Neural cell (in vitro differentiated cells): ENCODE data around the gene OPRL1. TPM values are rescaled to one million over a fixed set of nuclear protein-coding genes. Genes with fewer than 3 reads are reported as not detected.

Experiments
- H2AFZ ChIP-seq: fragments of 200-600, 300-800 bp; sonication (generic), shearing (Covaris generic); 2 replicates; pipeline ENCODE4 v1.6.0; 2014; ENCODE audit warnings: low read depth, mild to moderate bottlenecking, antibody characterized with exemption, low read length, moderate library complexity
- H3F3A ChIP-seq: fragments of 200-600 bp; shearing (Covaris generic); 2 replicates; pipeline ENCODE4 v1.6.1; 2016; ENCODE audit warnings: mild to moderate bottlenecking, moderate library complexity, mixed read lengths, antibody characterized with exemption, low read length; ENCODE audit not compliant: insufficient read depth, poor library complexity, severe bottlenecking
- H3K27ac ChIP-seq: fragments of 200-600, 300-800 bp; sonication (generic), shearing (Covaris generic); 2 replicates; pipeline ENCODE4 v1.5.1; 2014; ENCODE audit warnings: mild to moderate bottlenecking, low read length, moderate library complexity
- H3K27me3 ChIP-seq: fragments of 300-800, 200-600 bp; sonication (generic), shearing (Covaris generic); 2 replicates; pipeline ENCODE4 v1.6.0; 2014; ENCODE audit warnings: mild to moderate bottlenecking, low read depth, low read length, moderate library complexity; ENCODE audit not compliant: insufficient read depth
- H3K36me3 ChIP-seq: fragments of 300-800, 200-600 bp; sonication (generic), shearing (Covaris generic); 2 replicates; pipeline ENCODE4 v1.5.1; 2014; ENCODE audit warnings: mild to moderate bottlenecking, antibody characterized with exemption, low read length, moderate library complexity; ENCODE audit not compliant: insufficient read depth
- H3K4me2 ChIP-seq: fragments of 300-800, 200-600 bp; sonication (generic), shearing (Covaris generic); 2 replicates; pipeline ENCODE4 v1.6.0; 2014; ENCODE audit warnings: mild to moderate bottlenecking, low read length
- H3K4me3 ChIP-seq: fragments of 300-800, 200-600 bp; sonication (generic), shearing (Covaris generic); 2 replicates; pipeline ENCODE4 v1.5.1; 2014; ENCODE audit warnings: mild to moderate bottlenecking, low read length, moderate library complexity
- H3K79me2 ChIP-seq: fragments of 200-600 bp; shearing (Covaris generic); replicated peaks from 2 replicates; pipeline ENCODE4 v1.6.0; 2014; ENCODE audit warnings: mild to moderate bottlenecking, low read length, moderate library complexity; ENCODE audit not compliant: insufficient read depth
- H3K9ac ChIP-seq: fragments of 300-800, 200-600 bp; sonication (generic), shearing (Covaris generic); 2 replicates; pipeline ENCODE4 v1.6.1; 2016; ENCODE audit warnings: mild to moderate bottlenecking, low read length, mixed read lengths
- H3K9me2 ChIP-seq: fragments of 200-600 bp; shearing (Covaris generic); 2 replicates; pipeline ENCODE4 v1.6.1; 2016; ENCODE audit warnings: mild to moderate bottlenecking, low read length, mixed read lengths; ENCODE audit not compliant: insufficient read depth
- H3K9me3 ChIP-seq: fragments of 200-600, 300-800 bp; sonication (generic), shearing (Covaris generic); 2 replicates; pipeline ENCODE4 v1.6.1; 2016; ENCODE audit warnings: mild to moderate bottlenecking, mixed run types, low read length, moderate library complexity, mixed read lengths
- H4K20me1 ChIP-seq: fragments of 200-600 bp; shearing (Covaris generic); 2 replicates; pipeline ENCODE4 v1.6.1; 2016; ENCODE audit warnings: mild to moderate bottlenecking, mixed run types; ENCODE audit not compliant: insufficient read depth
- CTCF ChIP-seq: fragments of 450-650 bp; IDR thresholded peaks from 2 replicates; pipeline ENCODE4 v1.5.1; 2014; ENCODE audit warnings: antibody characterized with exemption, mild to moderate bottlenecking, moderate library complexity; ENCODE audit not compliant: poor library complexity, severe bottlenecking
- EP300 ChIP-seq: fragments of 450-650 bp; conservative IDR thresholded peaks from 2 replicates; pipeline ENCODE4 v1.6.1; 2014; ENCODE audit warnings: antibody characterized with exemption, mild to moderate bottlenecking, moderate library complexity; ENCODE audit not compliant: poor library complexity, severe bottlenecking
- EZH2 ChIP-seq: fragments of 200-600, 300-800 bp; shearing (Covaris generic), sonication (generic); IDR thresholded peaks from 2 replicates; pipeline ENCODE4 v1.6.1; 2014; ENCODE audit warnings: antibody characterized with exemption, low read length, borderline replicate concordance, mild to moderate bottlenecking; ENCODE audit not compliant: insufficient read depth, poor library complexity, severe bottlenecking
- MXI1 ChIP-seq: fragments of 450-650 bp; conservative IDR thresholded peaks from 2 replicates; pipeline ENCODE4 v1.6.1; 2014; ENCODE audit warnings: antibody characterized with exemption, mild to moderate bottlenecking; ENCODE audit not compliant: poor library complexity, severe bottlenecking
- POLR2AphosphoS5 ChIP-seq: IDR thresholded peaks from 2 replicates; pipeline ENCODE4 v1.6.1; 2012
- RAD21 ChIP-seq: fragments of 450-650 bp; conservative IDR thresholded peaks from 2 replicates; pipeline ENCODE4 v1.6.1; 2014; ENCODE audit warnings: antibody characterized with exemption, mild to moderate bottlenecking, moderate library complexity
- REST ChIP-seq: IDR thresholded peaks from 2 replicates; pipeline ENCODE4 v1.6.1; 2012; ENCODE audit warnings: borderline replicate concordance
- SMC3 ChIP-seq: fragments of 450-650 bp; conservative IDR thresholded peaks from 2 replicates; pipeline ENCODE4 v1.6.1; 2014; ENCODE audit warnings: antibody characterized with exemption, mild to moderate bottlenecking, moderate library complexity; ENCODE audit not compliant: poor library complexity
- TAF1 ChIP-seq: IDR thresholded peaks from 2 replicates; pipeline ENCODE4 v1.6.1; 2012; ENCODE audit warnings: low read depth
- polyA plus RNA-seq: library from polyadenylated mRNA; depleted of rRNA; stranded (reverse); fragments of >200 nt; gene quantifications from 2 replicates; pipeline ENCODE4 v1.2.3, GENCODE V29; 2014

Gene OPRL1
- polyA plus RNA-seq, 1 donor from 2014 or later: 18.3 TPM

DNA sequence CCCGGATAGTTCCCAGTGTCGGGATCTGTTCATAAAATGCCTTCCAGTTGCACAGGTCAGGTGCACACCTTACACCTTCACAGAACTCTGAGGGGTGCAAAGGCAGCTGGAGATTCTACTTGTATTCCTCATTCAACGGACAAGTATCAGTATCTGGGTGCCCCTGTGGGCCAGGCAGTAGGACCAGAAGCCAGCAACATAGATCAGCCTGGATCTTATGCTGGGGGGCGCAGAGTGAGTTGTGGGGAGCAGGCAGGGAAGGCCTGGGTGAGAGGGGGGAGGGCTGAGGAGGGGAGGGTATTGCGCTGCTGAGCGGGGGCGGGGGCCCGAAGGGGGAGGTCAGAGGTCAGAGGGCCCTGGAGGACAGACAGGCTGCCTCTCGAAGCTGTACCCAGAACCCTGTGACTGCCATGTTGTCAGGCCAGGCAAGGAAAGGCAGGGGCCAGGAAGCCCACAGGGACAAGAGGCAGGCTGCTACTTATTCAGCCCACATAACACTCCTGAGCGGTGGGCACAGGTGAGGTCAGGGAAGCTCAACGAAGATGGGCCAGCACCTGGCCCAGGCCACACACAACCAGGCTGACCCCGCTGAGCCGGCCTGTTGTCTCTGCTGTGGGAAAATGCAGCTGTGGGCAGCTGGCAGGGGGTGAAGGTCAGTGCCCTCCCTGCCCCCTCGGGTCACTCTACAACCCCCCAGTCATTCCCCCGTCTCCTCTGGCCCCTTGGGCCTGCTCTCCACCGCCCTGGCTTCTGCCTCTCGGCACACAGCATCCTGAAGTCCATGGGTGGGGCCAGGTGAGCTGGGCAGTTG is 1.1 kb downstream of the OPRL1 start:
- Histone ChIP-seq H3K27me3 (peaks cover 22% of the 10 kb centered on the region), H2AFZ (no peak overlapping the region), H3K9ac (no peak overlapping the region), H3K27ac (no peak overlapping the region), H3K4me2 (no peak overlapping the region), H3F3A (no peaks in the 10 kb centered on the region), H3K9me2 (no peaks in the 10 kb centered on the region), H3K79me2 (no peaks in the 10 kb centered on the region), H3K9me3 (no peaks in the 10 kb centered on the region), H3K4me3 (no peak overlapping the region), H3K36me3 (no peaks in the 10 kb centered on the region), H4K20me1 (no peaks in the 10 kb centered on the region)
- no peak for TF ChIP-seq SMC3
- TF ChIP-seq RAD21: no peak
- no peak for TF ChIP-seq REST
- TF ChIP-seq MXI1: no peak
- TF ChIP-seq TAF1: no peak
- no peak for TF ChIP-seq EP300
- TF ChIP-seq EZH2: no peak
- TF ChIP-seq POLR2AphosphoS5: no peak
- TF ChIP-seq CTCF: no peak

DNA sequence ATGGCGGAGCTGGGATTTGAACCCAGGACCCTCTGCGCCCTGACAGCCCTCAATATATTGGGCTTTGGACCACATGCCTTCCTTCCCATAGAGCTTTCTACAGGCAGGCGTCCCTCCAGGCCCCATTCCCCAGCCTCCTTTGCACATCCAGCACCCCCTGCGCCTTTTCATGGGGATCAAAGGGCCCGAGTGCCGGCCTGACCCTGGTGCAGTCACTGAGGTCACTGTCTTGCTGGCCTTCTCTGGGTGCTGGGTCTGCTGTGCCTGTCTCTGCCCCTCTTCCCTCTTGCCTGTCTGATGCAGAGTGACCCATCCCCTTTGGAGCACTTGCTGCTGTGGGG is 1.7 kb downstream of the OPRL1 start:
- Histone ChIP-seq H3K9ac (no peak overlapping the region), H2AFZ (no peak overlapping the region), H4K20me1 (no peaks in the 10 kb centered on the region), H3K36me3 (no peaks in the 10 kb centered on the region), H3F3A (no peaks in the 10 kb centered on the region), H3K9me3 (no peaks in the 10 kb centered on the region), H3K79me2 (no peaks in the 10 kb centered on the region), H3K4me3 (no peak overlapping the region), H3K27me3 (peaks cover 22% of the 10 kb centered on the region), H3K27ac (no peak overlapping the region), H3K4me2 (no peak overlapping the region), H3K9me2 (no peaks in the 10 kb centered on the region)
- TF ChIP-seq EZH2: no peak
- TF ChIP-seq POLR2AphosphoS5: no peak
- no peak for TF ChIP-seq MXI1
- no peak for TF ChIP-seq EP300
- TF ChIP-seq TAF1: no peak
- no peak for TF ChIP-seq SMC3
- no peak for TF ChIP-seq CTCF
- TF ChIP-seq RAD21: no peak
- no peak for TF ChIP-seq REST
